ENCODE results near the gene ITPR2. TPM values are rescaled to one million over a fixed set of nuclear protein-coding genes. Genes with fewer than 3 reads are reported as not detected.

The ITPR2 gene
- total and polyA plus RNA-seq, 2 of the 13 experiments (the other 11 are each of a cell fraction or from before 2014, with no cell fraction given): 31.9 to 81.9 TPM

DNA sequence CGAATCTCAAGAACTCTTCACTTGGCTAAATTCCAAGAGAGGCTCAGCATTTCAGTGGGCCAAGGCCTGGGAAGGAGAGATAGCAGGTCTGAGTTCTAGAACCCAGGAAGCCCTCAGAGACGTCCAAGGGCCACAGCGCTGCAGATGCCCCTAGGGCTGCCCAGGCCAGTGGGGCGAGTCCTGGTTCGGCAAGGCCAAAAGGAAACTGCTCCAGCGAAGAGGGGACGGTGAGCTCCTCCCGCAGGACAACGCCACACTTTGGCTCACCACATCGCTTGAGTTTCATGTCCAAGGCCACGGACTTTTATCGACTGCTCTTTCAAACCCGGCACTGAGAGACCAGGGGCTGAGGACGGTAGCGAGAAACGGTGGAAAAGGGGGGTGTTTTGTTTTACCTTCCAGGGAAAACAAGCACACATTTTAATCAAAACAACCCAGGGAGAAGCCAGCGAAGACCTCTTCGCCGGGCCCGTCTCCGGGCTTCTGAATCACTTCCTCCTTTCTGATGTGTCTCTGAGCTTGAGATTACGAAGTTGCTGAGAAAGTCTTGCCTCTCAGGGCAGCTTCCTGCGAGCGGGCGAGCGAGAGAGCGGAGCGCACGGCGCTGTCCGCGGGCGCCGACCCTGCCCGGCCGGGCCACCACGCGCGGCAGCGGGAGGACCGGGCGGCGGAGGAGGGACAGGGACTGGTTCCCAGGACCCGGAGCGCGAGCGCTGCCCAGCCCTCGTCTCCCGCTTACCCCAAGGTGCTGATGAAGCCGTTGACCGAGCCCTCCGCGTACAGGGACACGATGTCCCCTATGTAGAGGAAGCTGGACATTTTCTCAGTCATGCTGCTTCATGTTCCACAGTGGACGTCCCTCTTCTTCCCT, 808 bp downstream of the ITPR2 start (continued):
- TF ChIP-seq, protein P1, sequence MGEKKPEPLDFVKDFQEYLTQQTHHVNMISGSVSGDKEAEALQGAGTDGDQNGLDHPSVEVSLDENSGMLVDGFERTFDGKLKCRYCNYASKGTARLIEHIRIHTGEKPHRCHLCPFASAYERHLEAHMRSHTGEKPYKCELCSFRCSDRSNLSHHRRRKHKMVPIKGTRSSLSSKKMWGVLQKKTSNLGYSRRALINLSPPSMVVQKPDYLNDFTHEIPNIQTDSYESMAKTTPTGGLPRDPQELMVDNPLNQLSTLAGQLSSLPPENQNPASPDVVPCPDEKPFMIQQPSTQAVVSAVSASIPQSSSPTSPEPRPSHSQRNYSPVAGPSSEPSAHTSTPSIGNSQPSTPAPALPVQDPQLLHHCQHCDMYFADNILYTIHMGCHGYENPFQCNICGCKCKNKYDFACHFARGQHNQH (CRISPR knock-in tag; IDR thresholded peaks at IDR 0.05): peak; percentile 27; the same call in 1 of the 2 replicates
- TF ChIP-seq CCAR2 (optimal IDR thresholded peaks at IDR 0.05; ENCODE audit: low read depth, low read length) (no peak), ZNF550 (CRISPR knock-in tag; IDR thresholded peaks at IDR 0.05; ENCODE audit: borderline replicate concordance) (no peak), NFAT5 (CRISPR knock-in tag; IDR thresholded peaks at IDR 0.05) (no peak), ZNF746 (CRISPR knock-in tag; IDR thresholded peaks at IDR 0.05) (peak; percentile 29; the same call in 1 of the 2 replicates), AHR (CRISPR knock-in tag; IDR thresholded peaks at IDR 0.05) (no peak), POGZ (CRISPR knock-in tag; IDR thresholded peaks at IDR 0.05) (0 out of 2 replicates have a peak, but pooled peaks have one; percentile 40), BORCS8-MEF2B (CRISPR knock-in tag; IDR thresholded peaks at IDR 0.05) (no peak), ATF3 (CRISPR knock-in tag; IDR thresholded peaks at IDR 0.05) (peak; percentile 27; the same call in 1 of the 2 replicates), HOXA3 (CRISPR knock-in tag; IDR thresholded peaks at IDR 0.05) (peak; percentile 49; the same call in 1 of the 2 replicates), ATF7-NPFF (CRISPR knock-in tag; IDR thresholded peaks at IDR 0.05; ENCODE audit: low read depth) (no peak), GTF2F1 (IDR thresholded peaks at IDR 0.05; ENCODE audit: low read length) (no peak), ZBTB38 (CRISPR knock-in tag; IDR thresholded peaks at IDR 0.05) (no peak), ZFP37 (CRISPR knock-in tag; IDR thresholded peaks at IDR 0.05; ENCODE audit: borderline replicate concordance) (no peak), ZNF574 (CRISPR knock-in tag; IDR thresholded peaks at IDR 0.05) (peak; percentile 65), ATF1 (CRISPR knock-in tag; IDR thresholded peaks at IDR 0.05) (no peak), DMAP1 (CRISPR knock-in tag; IDR thresholded peaks at IDR 0.05) (0 out of 2 replicates have a peak, but pooled peaks have one; percentile 11)
- TF ChIP-seq, protein P2, sequence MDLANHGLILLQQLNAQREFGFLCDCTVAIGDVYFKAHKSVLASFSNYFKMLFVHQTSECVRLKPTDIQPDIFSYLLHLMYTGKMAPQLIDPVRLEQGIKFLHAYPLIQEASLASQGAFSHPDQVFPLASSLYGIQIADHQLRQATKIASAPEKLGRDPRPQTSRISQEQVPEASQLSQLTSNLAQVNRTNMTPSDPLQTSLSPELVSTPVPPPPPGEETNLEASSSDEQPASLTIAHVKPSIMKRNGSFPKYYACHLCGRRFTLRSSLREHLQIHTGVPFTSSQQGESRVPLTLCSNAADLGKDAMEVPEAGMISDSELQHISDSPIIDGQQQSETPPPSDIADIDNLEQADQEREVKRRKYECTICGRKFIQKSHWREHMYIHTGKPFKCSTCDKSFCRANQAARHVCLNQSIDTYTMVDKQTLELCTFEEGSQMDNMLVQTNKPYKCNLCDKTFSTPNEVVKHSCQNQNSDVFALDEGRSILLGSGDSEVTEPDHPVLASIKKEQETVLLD (CRISPR knock-in tag; IDR thresholded peaks at IDR 0.05; ENCODE audit: low read depth): no peak
